ENCODE measurements around the gene SBF2. TPM values are rescaled to one million over a fixed set of nuclear protein-coding genes. Genes with fewer than 3 reads are reported as not detected.

Gene SBF2
- total RNA-seq, 3 donors from 2014 or later: 74.8 to 91.9 (median 88.2) TPM

DNA sequence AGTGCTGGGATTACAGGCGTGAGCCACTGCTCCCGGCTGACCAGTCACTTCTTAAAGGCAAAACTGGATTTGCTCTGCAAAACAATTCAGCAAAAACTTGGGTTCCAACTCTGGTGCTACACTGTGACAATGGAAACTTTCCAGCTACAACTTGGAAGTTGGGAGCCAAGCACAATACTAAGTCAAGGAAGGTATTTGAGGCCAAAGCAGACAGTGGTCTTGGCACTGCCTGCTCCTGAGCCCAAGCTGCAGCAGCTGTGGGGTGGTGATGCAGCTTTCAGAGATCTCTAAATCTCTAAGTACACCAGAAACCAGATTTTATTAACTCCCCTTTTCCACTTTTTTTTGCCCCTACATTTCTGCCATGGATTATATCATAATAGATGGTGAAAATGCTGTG, 28.4 kb upstream of the SBF2 start:
- no peaks in the 10 kb centered on the region for H3K27me3 ChIP-seq
- DNase-seq (ENCODE audit: low spot score in 2 of 2): no peak
- H3K9me3 ChIP-seq: no peaks in the 10 kb centered on the region
- H3K27ac ChIP-seq: peak overlapping the region; percentile 65 to 75
- no peaks in the 10 kb centered on the region for H3K4me1 ChIP-seq
- no peaks in the 10 kb centered on the region for H3K36me3 ChIP-seq
- intact Hi-C loops (cut with DNase I; ENCODE audit: low total_unique reads): no loop called here
- H3K4me3 ChIP-seq: peak overlapping the region in 1 of 3 donors; percentile 4
- TF ChIP-seq POLR2AphosphoS5 (IDR thresholded peaks at IDR 0.05): no peak
- TF ChIP-seq, protein P1, sequence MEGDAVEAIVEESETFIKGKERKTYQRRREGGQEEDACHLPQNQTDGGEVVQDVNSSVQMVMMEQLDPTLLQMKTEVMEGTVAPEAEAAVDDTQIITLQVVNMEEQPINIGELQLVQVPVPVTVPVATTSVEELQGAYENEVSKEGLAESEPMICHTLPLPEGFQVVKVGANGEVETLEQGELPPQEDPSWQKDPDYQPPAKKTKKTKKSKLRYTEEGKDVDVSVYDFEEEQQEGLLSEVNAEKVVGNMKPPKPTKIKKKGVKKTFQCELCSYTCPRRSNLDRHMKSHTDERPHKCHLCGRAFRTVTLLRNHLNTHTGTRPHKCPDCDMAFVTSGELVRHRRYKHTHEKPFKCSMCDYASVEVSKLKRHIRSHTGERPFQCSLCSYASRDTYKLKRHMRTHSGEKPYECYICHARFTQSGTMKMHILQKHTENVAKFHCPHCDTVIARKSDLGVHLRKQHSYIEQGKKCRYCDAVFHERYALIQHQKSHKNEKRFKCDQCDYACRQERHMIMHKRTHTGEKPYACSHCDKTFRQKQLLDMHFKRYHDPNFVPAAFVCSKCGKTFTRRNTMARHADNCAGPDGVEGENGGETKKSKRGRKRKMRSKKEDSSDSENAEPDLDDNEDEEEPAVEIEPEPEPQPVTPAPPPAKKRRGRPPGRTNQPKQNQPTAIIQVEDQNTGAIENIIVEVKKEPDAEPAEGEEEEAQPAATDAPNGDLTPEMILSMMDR (IDR thresholded peaks at IDR 0.05): no peak
- TF ChIP-seq POLR2A (IDR thresholded peaks at IDR 0.05): no peak

DNA sequence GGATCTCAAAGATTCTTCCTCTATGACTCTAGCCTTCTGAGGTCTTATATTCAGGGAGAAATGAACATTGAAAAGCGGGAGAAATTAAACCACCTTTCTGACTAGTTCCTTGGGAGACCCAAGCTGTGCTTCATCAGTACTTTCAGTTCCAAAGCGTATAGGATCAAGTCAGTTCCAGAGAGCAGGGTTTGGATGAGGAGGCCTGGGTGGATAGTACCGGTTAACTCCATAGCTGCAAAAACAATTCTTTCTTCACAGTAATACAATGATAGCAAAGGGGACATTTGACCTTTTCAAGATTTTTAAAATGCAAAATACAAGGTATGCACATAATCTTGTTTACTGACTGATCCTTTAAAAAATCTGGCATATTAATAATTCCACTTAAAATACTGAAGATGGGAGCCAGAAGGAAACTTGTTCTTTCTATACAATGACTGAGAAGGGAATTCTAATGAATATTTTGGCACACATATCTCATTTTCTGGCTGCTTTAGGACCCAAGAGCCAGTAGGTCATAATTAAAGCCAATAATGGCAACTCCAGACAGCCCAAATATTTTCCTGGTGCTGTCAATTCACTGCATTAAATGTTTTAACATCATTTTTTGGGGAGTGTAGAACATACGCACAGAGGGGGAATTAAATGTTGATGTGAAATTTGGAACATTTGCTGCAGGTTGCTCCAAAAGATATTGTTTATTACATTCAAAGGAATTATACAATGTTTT, 26.9 kb upstream of the SBF2 start:
- DNase-seq (ENCODE audit: low spot score in 2 of 2): no peak
- no peaks in the 10 kb centered on the region for H3K27me3 ChIP-seq
- TF ChIP-seq, protein P1 (IDR thresholded peaks at IDR 0.05): no peak
- TF ChIP-seq POLR2AphosphoS5 (IDR thresholded peaks at IDR 0.05) (no peak), POLR2A (IDR thresholded peaks at IDR 0.05) (no peak)
- no peaks in the 10 kb centered on the region for H3K4me1 ChIP-seq
- H3K4me3 ChIP-seq: no peak overlapping the region
- H3K27ac ChIP-seq: no peak overlapping the region
- no peaks in the 10 kb centered on the region for H3K9me3 ChIP-seq
- intact Hi-C loops (cut with DNase I; ENCODE audit: low total_unique reads): no loop called here
- H3K36me3 ChIP-seq: no peaks in the 10 kb centered on the region

DNA sequence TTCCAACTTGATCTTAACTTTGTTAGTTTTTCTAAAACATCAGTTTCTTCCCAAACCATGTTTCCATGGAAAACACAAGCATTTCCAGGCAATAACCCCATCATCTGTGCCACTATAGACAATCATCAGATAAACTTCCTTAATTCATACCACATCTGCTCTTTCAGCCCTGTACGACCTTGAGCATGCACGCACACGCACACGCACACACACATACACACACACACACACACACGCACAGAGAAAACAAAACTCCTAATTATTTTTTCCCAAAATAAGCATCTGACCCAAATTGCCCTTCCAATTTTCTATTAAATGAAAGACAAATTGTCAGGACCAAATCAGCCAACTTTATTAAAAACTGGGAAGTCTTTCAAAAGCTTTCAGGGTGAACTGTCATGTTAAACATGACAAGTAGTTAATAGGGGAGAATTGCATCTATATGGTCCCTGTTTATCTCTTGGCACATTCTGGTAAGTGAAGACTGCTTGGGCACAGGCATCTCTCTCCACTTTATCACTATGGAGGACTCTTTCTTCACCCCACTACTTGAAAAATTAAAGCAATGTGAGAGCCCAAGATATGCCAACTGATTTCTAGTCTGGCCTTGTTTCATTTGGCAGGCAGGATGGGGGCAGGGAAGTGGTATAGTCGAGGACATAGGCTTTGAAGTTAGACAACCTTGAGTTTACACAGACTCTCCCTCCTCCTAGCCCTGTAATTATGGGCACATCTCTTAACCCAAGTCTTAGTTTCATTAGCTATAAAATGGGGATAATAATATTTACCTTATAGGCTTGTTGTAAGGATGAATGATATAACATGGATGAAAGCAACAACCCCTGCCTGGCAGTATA, 25.9 kb upstream of the SBF2 start:
- H3K9me3 ChIP-seq: no peaks in the 10 kb centered on the region
- DNase-seq (ENCODE audit: low spot score in 2 of 2): no peak
- H3K27ac ChIP-seq: no peak overlapping the region
- no peaks in the 10 kb centered on the region for H3K36me3 ChIP-seq
- H3K4me1 ChIP-seq: no peaks in the 10 kb centered on the region
- TF ChIP-seq, protein P1 (IDR thresholded peaks at IDR 0.05): no peak
- TF ChIP-seq POLR2AphosphoS5 (IDR thresholded peaks at IDR 0.05) (no peak), POLR2A (IDR thresholded peaks at IDR 0.05) (no peak)
- intact Hi-C loops (cut with DNase I; ENCODE audit: low total_unique reads): loop anchor here (2.0 kb wide), 1 partner anchor 57 kb away; no protein-coding TSS in a partner anchor
- H3K4me3 ChIP-seq: no peak overlapping the region
- H3K27me3 ChIP-seq: no peaks in the 10 kb centered on the region

DNA sequence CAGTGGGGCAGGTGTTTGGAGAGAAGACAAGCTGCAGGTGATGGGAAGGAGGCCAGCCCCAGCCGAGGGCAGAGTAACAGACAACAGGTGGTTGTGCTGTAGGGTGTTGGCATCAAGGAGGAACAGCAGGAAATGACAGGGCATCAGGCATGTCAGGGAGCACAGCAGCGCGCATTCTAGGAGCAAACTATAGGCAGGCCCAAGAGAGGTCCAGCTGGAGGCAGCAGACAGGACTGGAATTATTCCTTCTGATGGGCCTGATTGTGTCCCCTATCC, 24.4 kb upstream of the SBF2 start:
- TF ChIP-seq POLR2A (IDR thresholded peaks at IDR 0.05) (no peak), POLR2AphosphoS5 (IDR thresholded peaks at IDR 0.05) (no peak)
- TF ChIP-seq, protein P1 (IDR thresholded peaks at IDR 0.05): no peak
- intact Hi-C loops (cut with DNase I; ENCODE audit: low total_unique reads): loop anchor here (2.0 kb wide), 1 partner anchor 58 kb away; no protein-coding TSS in a partner anchor
- H3K27ac ChIP-seq: peak overlapping the region in 1 of 2 donors; percentile 10
- H3K4me1 ChIP-seq: no peaks in the 10 kb centered on the region
- no peaks in the 10 kb centered on the region for H3K9me3 ChIP-seq
- H3K4me3 ChIP-seq: no peak overlapping the region
- H3K36me3 ChIP-seq: no peaks in the 10 kb centered on the region
- no peaks in the 10 kb centered on the region for H3K27me3 ChIP-seq
- DNase-seq (ENCODE audit: low spot score in 2 of 2): no peak
